IMR-90 (cell line): Measurements from ENCODE around the gene LNP1. TPM values are rescaled to one million over a fixed set of nuclear protein-coding genes. Genes with fewer than 3 reads are reported as not detected.
"Not testable (repeated sequence)": the region's sequence is repeated elsewhere in the genome, so short reads cannot be mapped to it uniquely, and the experiment has no call there.

Experiments used
- ATAC-seq: fragments of 200-7000 bp; cut with Tn5 transposase; 2 replicates; pipeline ENCODE4 v1.9.1; 2020; ENCODE audit warnings: low read depth, mild to moderate bottlenecking, moderate library complexity
- BruUV-seq: library from RNA; stranded (reverse); fragments of 400-500 nt; replicated peaks from 2 replicates; lab custom pipeline; 2021; lab: Mats Ljungman, UMichigan
- CTCF ChIA-PET: fragments of 300-600 bp; formaldehyde crosslinking; extraction: SDS; loops from one replicate; lab custom pipeline; 2021; ENCODE audit warnings: antibody characterized with exemption; lab: Yijun Ruan, JAX
- POLR2A ChIA-PET: fragments of 300-600 bp; sonication (Branson Sonifier 250); formaldehyde crosslinking; loops from one replicate; lab custom pipeline; 2022; ENCODE audit warnings: antibody characterized with exemption; ENCODE audit not compliant: unreplicated experiment; lab: Charles Lee
- DNase-seq: peaks from one replicate; pipeline ENCODE4 v3.0.0; 2013
- H2AFZ ChIP-seq: replicated peaks from 2 replicates; pipeline ENCODE3; 2013; ENCODE audit warnings: low read length, mild to moderate bottlenecking; ENCODE audit not compliant: poor library complexity
- H2AK5ac ChIP-seq: 2 replicates; pipeline ENCODE4 v1.6.1; 2013; ENCODE audit warnings: low read depth, low read length, inconsistent platforms
- H2AK9ac ChIP-seq: replicated peaks from 2 replicates; pipeline ENCODE3; 2013; ENCODE audit warnings: mild to moderate bottlenecking, low read depth, low read length, moderate library complexity; ENCODE audit not compliant: poor library complexity
- H2BK120ac ChIP-seq: 2 replicates; pipeline ENCODE4 v1.6.1; 2013; ENCODE audit warnings: low read depth, low read length, inconsistent platforms
- H2BK15ac ChIP-seq: 3 replicates; pipeline ENCODE4 v1.6.1; 2013; ENCODE audit warnings: low read depth, low read length, inconsistent platforms
- H2BK20ac ChIP-seq: 2 replicates; pipeline ENCODE4 v1.6.1; 2013; ENCODE audit warnings: low read depth, mild to moderate bottlenecking, inconsistent platforms, low read length, moderate library complexity
- H2BK5ac ChIP-seq: 2 replicates; pipeline ENCODE4 v1.6.1; 2013; ENCODE audit warnings: mild to moderate bottlenecking, low read depth, low read length, inconsistent platforms; ENCODE audit not compliant: poor library complexity, severe bottlenecking
- H3K14ac ChIP-seq: replicated peaks from 2 replicates; pipeline ENCODE4 v1.6.1; 2013; ENCODE audit warnings: low read depth, low read length, inconsistent platforms
- H3K18ac ChIP-seq: 2 replicates; pipeline ENCODE4 v1.6.1; 2013; ENCODE audit warnings: low read depth, low read length, control low read depth
- H3K23ac ChIP-seq: 2 replicates; pipeline ENCODE4 v1.6.1; 2013; ENCODE audit warnings: low read depth, low read length, inconsistent platforms
- H3K27ac ChIP-seq: 2 replicates; pipeline ENCODE4 v1.5.1; 2013; ENCODE audit warnings: mild to moderate bottlenecking, control low read depth, low read length; ENCODE audit not compliant: insufficient read depth
- H3K27me3 ChIP-seq: 2 replicates; pipeline ENCODE4 v1.6.1; 2013; ENCODE audit warnings: low read length; ENCODE audit not compliant: control insufficient read depth, insufficient read depth
- H3K36me3 ChIP-seq: 2 replicates; pipeline ENCODE4 v1.6.1; 2013; ENCODE audit warnings: low read length, mixed read lengths; ENCODE audit not compliant: control insufficient read depth, insufficient read depth
- H3K4ac ChIP-seq: 2 replicates; pipeline ENCODE4 v1.6.1; 2013; ENCODE audit warnings: low read depth, low read length, inconsistent platforms
- H3K4me1 ChIP-seq: 2 replicates; pipeline ENCODE4 v1.6.1; 2013; ENCODE audit warnings: low read length, mixed read lengths; ENCODE audit not compliant: control insufficient read depth, insufficient read depth
- H3K4me2 ChIP-seq: 2 replicates; pipeline ENCODE4 v1.6.1; 2013; ENCODE audit warnings: low read depth, mild to moderate bottlenecking, control low read depth, low read length, moderate library complexity
- H3K4me3 ChIP-seq: 2 replicates; pipeline ENCODE4 v1.5.1; 2013; ENCODE audit warnings: low read depth, mild to moderate bottlenecking, control low read depth, low read length, moderate library complexity; ENCODE audit not compliant: insufficient read depth
- H3K56ac ChIP-seq: 2 replicates; pipeline ENCODE4 v1.6.1; 2013; ENCODE audit warnings: low read length, inconsistent platforms; ENCODE audit not compliant: insufficient read depth; ENCODE audit errors: extremely low read depth
- H3K79me1 ChIP-seq, 2 experiments: 2 replicates each; pipeline ENCODE4 v1.6.1; 2013; ENCODE audit warnings: low read length in 2 of 2, inconsistent platforms in 1 of 2, low read depth in 1 of 2
- H3K9ac ChIP-seq: 2 replicates; pipeline ENCODE4 v1.6.1; 2013; ENCODE audit warnings: low read depth, low read length, control low read depth
- H3K9me1 ChIP-seq: 2 replicates; pipeline ENCODE4 v1.6.1; 2013; ENCODE audit warnings: low read length, inconsistent platforms; ENCODE audit not compliant: insufficient read depth
- H3K9me3 ChIP-seq: 2 replicates; pipeline ENCODE4 v1.6.1; 2013; ENCODE audit warnings: low read length; ENCODE audit not compliant: control insufficient read depth, insufficient read depth
- H4K20me1 ChIP-seq: 2 replicates; pipeline ENCODE4 v1.6.1; 2013; ENCODE audit warnings: low read length, inconsistent platforms; ENCODE audit not compliant: insufficient read depth
- H4K5ac ChIP-seq: 2 replicates; pipeline ENCODE4 v1.6.1; 2013; ENCODE audit warnings: mild to moderate bottlenecking, low read depth, low read length, control low read depth
- H4K8ac ChIP-seq, 2 experiments: 2 replicates each; pipeline ENCODE4 v1.6.1; 2013; ENCODE audit warnings: low read depth in 2 of 2, low read length in 2 of 2, control low read depth in 1 of 2, inconsistent platforms in 1 of 2
- H4K91ac ChIP-seq: 2 replicates; pipeline ENCODE4 v1.6.1; 2013; ENCODE audit warnings: low read depth, low read length, inconsistent platforms; ENCODE audit not compliant: insufficient read depth
- WGBS, 2 experiments: methylation state at CpG; one replicate each; pipeline versions ENCODE4 v1.1.5 to v1.1.7; 2013; ENCODE audit warnings: missing lambda C conversion rate in 2 of 2; ENCODE audit not compliant: insufficient read length in 1 of 2; ENCODE audit errors: extremely low coverage in 2 of 2; 5-methylcytosine and 5-hydroxymethylcytosine counted together
- dilution Hi-C: fragments of 300-500 bp; cut with HindIII; formaldehyde crosslinking; loops from one replicate; pipeline ENCODE4 v1.14.3; 2018; ENCODE audit warnings: low sequenced_read_pairs; ENCODE audit not compliant: unreplicated experiment
- in situ Hi-C: fragments of 300-500 bp; cut with MboI; formaldehyde crosslinking; loops from 3 replicates; pipeline ENCODE4 v1.14.3; 2019; ENCODE audit warnings: low sequenced_read_pairs, inconsistent platforms, mixed read lengths
- intact Hi-C: fragments of 100-400 bp; cut with micrococcal nuclease; formaldehyde crosslinking; loops from 2 replicates; pipeline ENCODE4 v1.10.0; 2022
- polyA plus RNA-seq, 3 experiments: library from polyadenylated mRNA; depleted of rRNA; stranded (reverse); fragments of >200 nt; gene quantifications; 2 replicates each; pipeline ENCODE4 v1.2.3, GENCODE V29; 2012; ENCODE audit warnings: low replicate concordance in 1 of 3
- total RNA-seq: library from RNA; depleted of rRNA; stranded (reverse); fragments of >200 nt; gene quantifications from 2 replicates; pipeline ENCODE4 v1.2.3, GENCODE V29; 2012

The LNP1 gene
- total and polyA plus RNA-seq, 2 of the 4 experiments (the other 2 are of a cell fraction) = 2.2 to 2.4 TPM

- BruUV-seq, H4K91ac ChIP-seq, DNase-seq, H3K14ac ChIP-seq, H2BK20ac ChIP-seq, H2AFZ ChIP-seq, H4K8ac ChIP-seq, H2BK15ac ChIP-seq, ATAC-seq, CTCF ChIA-PET, H4K20me1 ChIP-seq, H3K18ac ChIP-seq, POLR2A ChIA-PET, H2AK9ac ChIP-seq, H3K9me1 ChIP-seq, H3K56ac ChIP-seq, H2AK5ac ChIP-seq, H4K5ac ChIP-seq, H2BK5ac ChIP-seq, dilution Hi-C loops, intact Hi-C loops, H3K23ac ChIP-seq, H3K9me3 ChIP-seq, H3K4me2 ChIP-seq, H3K9ac ChIP-seq, H3K27ac ChIP-seq, H3K79me1 ChIP-seq, H3K4me1 ChIP-seq, H3K4me3 ChIP-seq, H3K4ac ChIP-seq, H2BK120ac ChIP-seq, in situ Hi-C loops, H3K27me3 ChIP-seq: not testable (repeated sequence)
- H3K36me3 ChIP-seq = peaks cover 40% of the 10 kb centered on the region
- WGBS, 2 experiments = no CpG with 5 or more reads among the region's 2 CpGs
Measured at GRCh38 chr3:100351770-100352169, 49.6 kb upstream of the LNP1 start.
